Bronchus fibroblast of lung (primary cell): ENCODE measurements around the gene SLC26A4. TPM values are rescaled to one million over a fixed set of nuclear protein-coding genes. Genes with fewer than 3 reads are reported as not detected.

Experiments used
- total RNA-seq: library from RNA; depleted of rRNA; stranded (reverse); fragments of >200 nt; gene quantifications from 2 replicates; pipeline ENCODE4 v1.2.3, GENCODE V29; 2015

Gene SLC26A4
- total RNA-seq, result 0.17 and 0.74 TPM in 2 replicates

GRCh38 chr7:107660381-107661080, at the start of gene SLC26A4:
SLC26A4 (plus strand) TSS chr7:107660828; CDS start chr7:107661642, 814 bp downstream.

GRCh38 chr7:107743567-107744344, 83.1 kb downstream of the SLC26A4 start, which contains the start of gene CBLL1:
CBLL1 (plus strand) TSS chr7:107744142; CDS start chr7:107744164, 22 bp downstream.

Other genes with a start within 250 kb of the SLC26A4 start
- gene GPR22, start 190.8 kb upstream of the SLC26A4 start, total RNA-seq, result not detected in 2 replicates
- 27.9 and 38.4 TPM in 2 replicates for gene COG5, start 96.9 kb upstream of the SLC26A4 start, total RNA-seq
- gene DUS4L, start 96.9 kb upstream of the SLC26A4 start, total RNA-seq, result 8.8 and 9.1 TPM in 2 replicates
- gene BCAP29, start 80.6 kb upstream of the SLC26A4 start, total RNA-seq, result 60.2 and 71.6 TPM in 2 replicates
- gene CBLL1, start 83.3 kb downstream of the SLC26A4 start, total RNA-seq, result 12.0 and 12.9 TPM in 2 replicates
- gene SLC26A3, start 142.4 kb downstream of the SLC26A4 start, total RNA-seq, result not detected in 2 replicates
- 44.6 and 57.8 TPM in 2 replicates for gene DLD, start 230.4 kb downstream of the SLC26A4 start, total RNA-seq